Measurements from ENCODE around the gene TYW3.

DNA sequence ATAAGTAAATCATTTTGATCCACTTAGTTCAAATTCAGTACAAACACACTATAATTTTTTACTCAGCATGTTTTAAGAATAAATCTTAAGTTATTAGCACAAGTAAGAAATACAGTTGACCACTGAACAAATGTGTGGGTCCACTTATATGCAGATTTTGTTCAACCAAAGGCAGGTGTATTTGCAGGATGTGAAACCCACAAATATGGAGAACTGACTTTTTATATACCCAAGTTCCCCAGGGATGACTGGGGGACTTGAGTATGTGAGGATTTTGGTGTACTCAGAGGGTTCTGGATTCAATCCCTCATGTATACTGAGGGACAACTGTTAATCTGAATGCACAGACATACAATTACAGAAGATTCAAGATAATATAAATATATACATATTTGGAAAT is 33.6 kb upstream of the TYW3 start:
- TF ChIP-seq POLR2A (IDR thresholded peaks at IDR 0.05; ENCODE audit: low read length) (no peak), GATA1 (IDR thresholded peaks at IDR 0.05; ENCODE audit: low read depth, low read length) (no peak)
